Ovary (tissue), 3 donors: ENCODE results near the gene ZBED3.

ENCODE experiments used
- POLR2A ChIP-seq: fragments of 450-650 bp; IDR thresholded peaks from one replicate; pipeline ENCODE4 v1.6.1; 2017; ENCODE audit warnings: antibody characterized with exemption, mild to moderate bottlenecking, moderate library complexity
- TF ChIP-seq, protein P1 (sequence below), 3 donors: fragments of 450-650 bp in 2 of 3; fragments of 200-600 bp in 1 of 3; IDR thresholded peaks; one replicate each; pipeline versions ENCODE4 v1.5.1 to v1.8.0; 2016 to 2022; ENCODE audit warnings: antibody characterized with exemption in 3 of 3, mild to moderate bottlenecking in 1 of 3
- donor health status: DM: no; HTN: no; CAD: no.

DNA sequence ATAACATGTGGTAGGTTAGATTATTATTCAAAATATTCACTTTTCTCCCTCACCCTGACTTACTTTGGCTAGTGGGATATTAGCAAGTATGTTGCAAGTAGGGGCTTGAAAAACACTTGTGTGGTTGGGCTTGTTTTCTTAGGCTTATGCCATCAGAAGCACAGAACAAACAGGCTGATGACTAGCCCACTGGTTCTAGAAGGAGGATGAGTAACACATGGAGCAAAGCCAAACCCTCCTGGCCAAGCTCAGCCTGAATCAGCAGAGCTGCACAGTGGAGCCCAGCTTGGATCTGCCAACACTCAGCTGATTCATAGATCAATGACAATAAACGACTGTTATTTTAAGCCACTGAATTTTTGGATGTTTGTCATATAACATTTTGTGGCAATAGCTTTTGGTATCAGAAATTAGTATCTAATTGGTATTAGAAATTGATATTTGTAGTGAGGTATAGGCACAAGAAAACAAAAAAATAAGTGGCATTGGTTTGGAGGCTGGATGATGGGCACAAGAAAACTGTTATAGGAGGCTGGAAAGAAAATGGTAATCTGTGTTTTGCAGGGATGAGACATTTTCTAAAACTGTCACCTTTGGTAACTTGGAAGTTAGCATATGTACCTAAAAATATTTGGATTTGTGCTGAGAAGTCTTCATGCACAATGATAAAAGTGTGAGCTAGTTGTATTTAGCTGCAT lies 46.1 kb upstream of the ZBED3 start:
- TF ChIP-seq, protein P1, sequence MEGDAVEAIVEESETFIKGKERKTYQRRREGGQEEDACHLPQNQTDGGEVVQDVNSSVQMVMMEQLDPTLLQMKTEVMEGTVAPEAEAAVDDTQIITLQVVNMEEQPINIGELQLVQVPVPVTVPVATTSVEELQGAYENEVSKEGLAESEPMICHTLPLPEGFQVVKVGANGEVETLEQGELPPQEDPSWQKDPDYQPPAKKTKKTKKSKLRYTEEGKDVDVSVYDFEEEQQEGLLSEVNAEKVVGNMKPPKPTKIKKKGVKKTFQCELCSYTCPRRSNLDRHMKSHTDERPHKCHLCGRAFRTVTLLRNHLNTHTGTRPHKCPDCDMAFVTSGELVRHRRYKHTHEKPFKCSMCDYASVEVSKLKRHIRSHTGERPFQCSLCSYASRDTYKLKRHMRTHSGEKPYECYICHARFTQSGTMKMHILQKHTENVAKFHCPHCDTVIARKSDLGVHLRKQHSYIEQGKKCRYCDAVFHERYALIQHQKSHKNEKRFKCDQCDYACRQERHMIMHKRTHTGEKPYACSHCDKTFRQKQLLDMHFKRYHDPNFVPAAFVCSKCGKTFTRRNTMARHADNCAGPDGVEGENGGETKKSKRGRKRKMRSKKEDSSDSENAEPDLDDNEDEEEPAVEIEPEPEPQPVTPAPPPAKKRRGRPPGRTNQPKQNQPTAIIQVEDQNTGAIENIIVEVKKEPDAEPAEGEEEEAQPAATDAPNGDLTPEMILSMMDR (IDR thresholded peaks at IDR 0.05), result no peak
- no peak for TF ChIP-seq POLR2A
